K562 (cell line): ENCODE measurements around the gene PDE8A. TPM values are rescaled to one million over a fixed set of nuclear protein-coding genes. Genes with fewer than 3 reads are reported as not detected.

Source experiments
- ATAC-seq: fragments of 200-7000 bp; cut with Tn5 transposase; 3 replicates; pipeline ENCODE4 v1.9.1; 2020; ENCODE audit warnings: moderate library complexity
- BruUV-seq: library from RNA; stranded (reverse); fragments of 400-500 nt; replicated peaks from 2 replicates; lab custom pipeline; 2021; lab: Mats Ljungman, UMichigan
- CTCF ChIA-PET: fragments of 300-600 bp; formaldehyde crosslinking; extraction: SDS; loops from one replicate; lab custom pipeline; 2021; ENCODE audit warnings: low intra/inter-chr PET ratio; lab: Yijun Ruan, JAX
- POLR2A ChIA-PET: fragments of 300-600, 350-650 bp; sonication (Branson Sonifier 250); formaldehyde crosslinking; extraction: SDS; loops from one replicate; lab custom pipeline; 2021; ENCODE audit warnings: antibody characterized with exemption, inconsistent platforms; lab: Yijun Ruan, JAX
- DNase-seq, 4 experiments: peaks; one replicate each; pipeline versions ENCODE4 v3.0.0 to v3.0.0-alpha.2; 2011 to 2018; ENCODE audit warnings: low spot score in 3 of 4, mixed read lengths in 3 of 4; ENCODE audit errors: extremely low read depth in 1 of 4
- FAIRE-seq: peaks from 2 replicates; lab custom pipeline; 2011; peaks lifted over from hg19 to GRCh38; lab: Jason Lieb, UNC
- H2AFZ ChIP-seq: 2 replicates; pipeline ENCODE4 v1.6.0; 2011; ENCODE audit warnings: low read depth, low read length, control low read depth, inconsistent platforms
- H3K27ac ChIP-seq: fragments of 200-600 bp; 3 replicates; pipeline ENCODE4 v1.8.0; 2011; ENCODE audit warnings: low read depth, mild to moderate bottlenecking, control low read depth, inconsistent platforms, low read length, moderate library complexity, mixed read lengths; ENCODE audit errors: extremely low read depth
- H3K27me3 ChIP-seq, 2 experiments: fragments of 300-600 bp in 1 of 2; 2 replicates in 1 of 2; 3 replicates in 1 of 2; pipeline versions ENCODE4 v1.6.0 to v1.8.0; 2011; ENCODE audit warnings: inconsistent platforms in 2 of 2, low read length in 2 of 2, mild to moderate bottlenecking in 1 of 2, mixed read lengths in 1 of 2, moderate library complexity in 1 of 2; ENCODE audit not compliant: control insufficient read depth in 2 of 2, insufficient read depth in 2 of 2
- H3K36me3 ChIP-seq: fragments of 300-600 bp; 3 replicates; pipeline ENCODE4 v1.8.0; 2011; ENCODE audit warnings: mild to moderate bottlenecking, low read length, inconsistent platforms; ENCODE audit not compliant: control insufficient read depth, insufficient read depth
- H3K4me1 ChIP-seq, 2 experiments: fragments of 200-600 bp in 1 of 2; replicated peaks in 1 of 2; 2 replicates in 1 of 2; 3 replicates in 1 of 2; pipeline versions ENCODE4 v1.5.1 to v1.8.0; 2011; ENCODE audit warnings: inconsistent platforms in 2 of 2, low read length in 2 of 2, mild to moderate bottlenecking in 1 of 2, mixed read lengths in 1 of 2, moderate library complexity in 1 of 2; ENCODE audit not compliant: control insufficient read depth in 2 of 2, insufficient read depth in 2 of 2
- H3K4me2 ChIP-seq: 2 replicates; pipeline ENCODE4 v1.6.1; 2011; ENCODE audit warnings: low read length, control low read depth, inconsistent platforms, mixed read lengths; ENCODE audit not compliant: insufficient read depth
- H3K4me3 ChIP-seq: fragments of 200-600 bp; sonication (generic), shearing (Covaris generic); 2 replicates; pipeline ENCODE4 v1.5.1; 2016; ENCODE audit warnings: control low read depth, inconsistent platforms
- H3K79me2 ChIP-seq: fragments of 200-600 bp; 3 replicates; pipeline ENCODE4 v1.8.0; 2011; ENCODE audit warnings: low read length, inconsistent platforms; ENCODE audit not compliant: control insufficient read depth, insufficient read depth
- H3K9ac ChIP-seq, 2 experiments: 2 replicates each; pipeline versions ENCODE4 v1.6.0 to v1.6.1; 2011; ENCODE audit warnings: low read depth in 2 of 2, low read length in 2 of 2, control low read depth in 1 of 2, inconsistent platforms in 1 of 2, mild to moderate bottlenecking in 1 of 2, mixed read lengths in 1 of 2; ENCODE audit not compliant: insufficient read depth in 1 of 2
- H3K9me1 ChIP-seq: one replicate; pipeline ENCODE4 v1.6.0; 2011; ENCODE audit warnings: inconsistent platforms, mild to moderate bottlenecking, low read length, moderate library complexity; ENCODE audit not compliant: control insufficient read depth, insufficient read depth
- H3K9me3 ChIP-seq: replicated peaks from 2 replicates; pipeline ENCODE4 v1.5.1; 2011; ENCODE audit warnings: low read depth, low read length, inconsistent platforms; ENCODE audit not compliant: control insufficient read depth, insufficient read depth
- H4K20me1 ChIP-seq: replicated peaks from 2 replicates; pipeline ENCODE4 v1.6.1; 2011; ENCODE audit warnings: low read length, inconsistent platforms, mixed read lengths; ENCODE audit not compliant: control insufficient read depth, insufficient read depth
- EWSR1 ChIP-seq: fragments of 450-650 bp; IDR thresholded peaks from 2 replicates; pipeline ENCODE4 v1.6.1; 2018; ENCODE audit warnings: borderline replicate concordance, mild to moderate bottlenecking, low read depth, moderate library complexity; ENCODE audit not compliant: partially characterized antibody
- HDAC8 ChIP-seq: fragments of 450-650 bp; IDR thresholded peaks from 2 replicates; pipeline ENCODE4 v1.6.1; 2016; ENCODE audit warnings: mild to moderate bottlenecking, missing genetic modification characterization, moderate library complexity, missing compliant biosample characterization
- HIVEP1 ChIP-seq: fragments of 250-450 bp; sonication (Bioruptor Pico); IDR thresholded peaks from 2 replicates; pipeline ENCODE4 v1.4.0; 2020; ENCODE audit warnings: mild to moderate bottlenecking
- MTA1 ChIP-seq: fragments of 450-650 bp; IDR thresholded peaks from 2 replicates; pipeline ENCODE4 v1.6.1; 2017; ENCODE audit warnings: borderline replicate concordance
- ZNF445 ChIP-seq: fragments of 250-450 bp; sonication (Bioruptor Pico); IDR thresholded peaks from 2 replicates; pipeline ENCODE4 v1.4.0; 2020; ENCODE audit warnings: low read depth, mild to moderate bottlenecking, moderate library complexity
- ZNF76 ChIP-seq: fragments of 250-450 bp; sonication (Bioruptor Pico); IDR thresholded peaks from 2 replicates; pipeline ENCODE4 v1.4.0; 2020; ENCODE audit warnings: mild to moderate bottlenecking, moderate library complexity, borderline replicate concordance
- WGBS: fragments of 100-300 bp; shearing (Covaris generic); methylation state at CpG from one replicate; pipeline ENCODE4 v1.1.6; 2016; ENCODE audit warnings: low coverage, mixed read lengths; ENCODE audit not compliant: insufficient coverage; ENCODE audit errors: missing lambda C conversion rate; 5-methylcytosine and 5-hydroxymethylcytosine counted together
- in situ Hi-C: fragments of 300-500 bp; cut with MboI; formaldehyde crosslinking; loops from 4 replicates; pipeline ENCODE4 v1.15.0; 2018; ENCODE audit warnings: inconsistent platforms, mixed read lengths
- intact Hi-C: fragments of 100-400 bp; cut with micrococcal nuclease; formaldehyde crosslinking; loops from 2 replicates; pipeline ENCODE4 v1.14.2; 2022
- polyA plus RNA-seq, 8 experiments: library from polyadenylated mRNA; depleted of rRNA in 4 of 8; stranded (reverse) in 5 of 8; unstranded in 3 of 8; fragments of >200 nt; fragmentation: Nextera tagmentation in 2 of 8; fragmentation: Illumina TruSeq in 1 of 8; extraction: Ambion mirVana in 2 of 8; extraction: Trizol in 1 of 8; gene quantifications; 2 replicates each; pipeline versions ENCODE4 v1.2.1 to v1.2.3, GENCODE V29; 2011 to 2014; ENCODE audit warnings: inconsistent platforms in 1 of 8, missing spikeins in 1 of 8
- total RNA-seq, 7 experiments: library from RNA; depleted of rRNA in 6 of 7; stranded (reverse); fragments of >200 nt in 6 of 7; fragmentation: Illumina TruSeq in 2 of 7; extraction: Trizol in 2 of 7; gene quantifications; 2 replicates each; pipeline versions ENCODE4 v1.2.1 to v1.2.3, GENCODE V29; 2011 to 2021; ENCODE audit warnings: low replicate concordance in 1 of 7
- TF ChIP-seq, protein P1 (sequence below): fragments of 450-650 bp; formaldehyde crosslinking; IDR thresholded peaks from 2 replicates; pipeline ENCODE4 v1.4.0; 2020; ENCODE audit warnings: mild to moderate bottlenecking, moderate library complexity
- TF ChIP-seq, protein P2 (sequence below): fragments of 250-450 bp; sonication (Bioruptor Pico); IDR thresholded peaks from 2 replicates; pipeline ENCODE4 v1.5.0; 2020; ENCODE audit warnings: mild to moderate bottlenecking

Gene PDE8A
- total and polyA plus RNA-seq, 9 of the 15 experiments (the other 6 are each of a cell fraction or from before 2014, with no cell fraction given) = 5.9 to 40.3 (median 19.8) TPM

GRCh38 chr15:84985158-84985557, 3.5 kb downstream of the PDE8A start:
- in situ Hi-C loops = no loop called here
- ChIA-PET POLR2A (no interaction called here), CTCF (no interaction called here)
- H3K36me3 ChIP-seq = peaks cover 8% of the 10 kb centered on the region; the same call in 1 of the 3 replicates
- H3K4me3 ChIP-seq = no peak overlapping the region
- H3K27ac ChIP-seq = no peak overlapping the region
- peaks cover 3% of the 10 kb centered on the region; the same call in 1 of the 2 replicates for H4K20me1 ChIP-seq
- H3K27me3 ChIP-seq = no peaks in the 10 kb centered on the region
- peak overlapping the region in 1 of 2 experiments; percentile 8; a peak in 1 of 4 replicates for H3K9ac ChIP-seq
- DNase-seq (no peak), FAIRE-seq (no peak), ATAC-seq (no peak)
- H3K4me2 ChIP-seq = 0 out of 2 replicates have a peak overlapping the region, but pooled peaks have one; percentile 8
- no peak overlapping the region for H2AFZ ChIP-seq
- peaks cover 82% of the 10 kb centered on the region for H3K79me2 ChIP-seq
- no peaks in the 10 kb centered on the region for H3K9me3 ChIP-seq
- WGBS = 23% methylated on average over 2 of the region's 2 CpGs
- BruUV-seq = no TSS peak
- peaks cover 19 to 25% of the 10 kb centered on the region in 2 experiments for H3K4me1 ChIP-seq
- H3K9me1 ChIP-seq = no peaks in the 10 kb centered on the region
- intact Hi-C loops = no loop called here
- no peak for TF ChIP-seq HIVEP1 (CRISPR knock-in tag)
- no peak for TF ChIP-seq MTA1
- TF ChIP-seq, protein P1, sequence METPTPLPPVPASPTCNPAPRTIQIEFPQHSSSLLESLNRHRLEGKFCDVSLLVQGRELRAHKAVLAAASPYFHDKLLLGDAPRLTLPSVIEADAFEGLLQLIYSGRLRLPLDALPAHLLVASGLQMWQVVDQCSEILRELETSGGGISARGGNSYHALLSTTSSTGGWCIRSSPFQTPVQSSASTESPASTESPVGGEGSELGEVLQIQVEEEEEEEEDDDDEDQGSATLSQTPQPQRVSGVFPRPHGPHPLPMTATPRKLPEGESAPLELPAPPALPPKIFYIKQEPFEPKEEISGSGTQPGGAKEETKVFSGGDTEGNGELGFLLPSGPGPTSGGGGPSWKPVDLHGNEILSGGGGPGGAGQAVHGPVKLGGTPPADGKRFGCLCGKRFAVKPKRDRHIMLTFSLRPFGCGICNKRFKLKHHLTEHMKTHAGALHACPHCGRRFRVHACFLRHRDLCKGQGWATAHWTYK = no peak
- TF ChIP-seq ZNF76 (CRISPR knock-in tag) = no peak
- TF ChIP-seq, protein P2, sequence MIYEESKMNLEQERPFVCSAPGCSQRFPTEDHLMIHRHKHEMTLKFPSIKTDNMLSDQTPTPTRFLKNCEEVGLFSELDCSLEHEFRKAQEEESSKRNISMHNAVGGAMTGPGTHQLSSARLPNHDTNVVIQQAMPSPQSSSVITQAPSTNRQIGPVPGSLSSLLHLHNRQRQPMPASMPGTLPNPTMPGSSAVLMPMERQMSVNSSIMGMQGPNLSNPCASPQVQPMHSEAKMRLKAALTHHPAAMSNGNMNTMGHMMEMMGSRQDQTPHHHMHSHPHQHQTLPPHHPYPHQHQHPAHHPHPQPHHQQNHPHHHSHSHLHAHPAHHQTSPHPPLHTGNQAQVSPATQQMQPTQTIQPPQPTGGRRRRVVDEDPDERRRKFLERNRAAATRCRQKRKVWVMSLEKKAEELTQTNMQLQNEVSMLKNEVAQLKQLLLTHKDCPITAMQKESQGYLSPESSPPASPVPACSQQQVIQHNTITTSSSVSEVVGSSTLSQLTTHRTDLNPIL (CRISPR knock-in tag) = no peak
- TF ChIP-seq ZNF445 = no peak
- no peak for TF ChIP-seq HDAC8 (tag)
- TF ChIP-seq EWSR1 = no peak
